Measurements from ENCODE around the gene ORMDL3.

Gene ORMDL3

GRCh38 chr17:39916918-39917317 is 10.5 kb downstream of the ORMDL3 start:
- no peak overlapping the region for H3K4me3 ChIP-seq (replicated peaks; ENCODE audit: insufficient read depth, low read length)
- H3K27ac ChIP-seq (replicated peaks), result no peak overlapping the region
- H3K27me3 ChIP-seq (ENCODE audit: insufficient read depth, poor library complexity, severe bottlenecking), result no peaks in the 10 kb centered on the region
- no peak for DNase-seq (ENCODE audit: low read depth in 1 of 2, low spot score in 1 of 2)
- no peak for TF ChIP-seq GABPA (IDR thresholded peaks at IDR 0.05; ENCODE audit: low read depth)
- TF ChIP-seq REST (IDR thresholded peaks at IDR 0.05; ENCODE audit: insufficient replicate concordance, low read depth), result no peak
- TF ChIP-seq SPI1 (IDR thresholded peaks at IDR 0.05; ENCODE audit: borderline replicate concordance, low read depth), result no peak
- no peak for TF ChIP-seq CTCF (IDR thresholded peaks at IDR 0.05; ENCODE audit: insufficient read depth, low read length)
- no peak for TF ChIP-seq POLR2AphosphoS5 (IDR thresholded peaks at IDR 0.05; ENCODE audit: low read depth)

GRCh38 chr17:39915559-39915958 is 11.8 kb downstream of the ORMDL3 start:
- H3K27ac ChIP-seq (replicated peaks), result no peak overlapping the region

GRCh38 chr17:39913989-39914388 is 13.4 kb downstream of the ORMDL3 start:
- TF ChIP-seq CTCF (IDR thresholded peaks at IDR 0.05; ENCODE audit: insufficient read depth, low read length), result no peak
- TF ChIP-seq GABPA (IDR thresholded peaks at IDR 0.05; ENCODE audit: low read depth), result no peak
- no peak for TF ChIP-seq POLR2AphosphoS5 (IDR thresholded peaks at IDR 0.05; ENCODE audit: low read depth)
- TF ChIP-seq SPI1 (IDR thresholded peaks at IDR 0.05; ENCODE audit: borderline replicate concordance, low read depth), result no peak
- no peak for TF ChIP-seq REST (IDR thresholded peaks at IDR 0.05; ENCODE audit: insufficient replicate concordance, low read depth)
- no peak for DNase-seq (ENCODE audit: low read depth in 1 of 2, low spot score in 1 of 2)
- Histone ChIP-seq H3K27me3 (ENCODE audit: insufficient read depth, poor library complexity, severe bottlenecking) (no peaks in the 10 kb centered on the region), H3K27ac (replicated peaks) (no peak overlapping the region), H3K4me3 (replicated peaks; ENCODE audit: insufficient read depth, low read length) (no peak overlapping the region)

More at GRCh38 chr17:39915559-39915958, 11.8 kb downstream of the ORMDL3 start:
- DNase-seq (ENCODE audit: low read depth in 1 of 2, low spot score in 1 of 2), result no peak
- Histone ChIP-seq H3K27me3 (ENCODE audit: insufficient read depth, poor library complexity, severe bottlenecking) (no peaks in the 10 kb centered on the region), H3K4me3 (replicated peaks; ENCODE audit: insufficient read depth, low read length) (no peak overlapping the region)
- TF ChIP-seq GABPA (IDR thresholded peaks at IDR 0.05; ENCODE audit: low read depth) (no peak), CTCF (IDR thresholded peaks at IDR 0.05; ENCODE audit: insufficient read depth, low read length) (no peak), POLR2AphosphoS5 (IDR thresholded peaks at IDR 0.05; ENCODE audit: low read depth) (no peak), SPI1 (IDR thresholded peaks at IDR 0.05; ENCODE audit: borderline replicate concordance, low read depth) (no peak), REST (IDR thresholded peaks at IDR 0.05; ENCODE audit: insufficient replicate concordance, low read depth) (no peak)

Data from HL-60 (cell line).